Naive thymus-derived CD4-positive, alpha-beta T cell (primary cell): ENCODE data around the gene TAS2R40. TPM values are rescaled to one million over a fixed set of nuclear protein-coding genes. Genes with fewer than 3 reads are reported as not detected.

Experiments used
- ATAC-seq: fragments of 150-1000 bp; cut with Tn5 transposase; 2 replicates; pipeline ENCODE4 v1.10.0; 2021; ENCODE audit warnings: mild to moderate bottlenecking, moderate library complexity
- CTCF ChIA-PET: fragments of 350-600 bp; sonication (Branson Sonifier 250); formaldehyde crosslinking; loops from one replicate; lab custom pipeline; 2021; ENCODE audit warnings: antibody characterized with exemption; lab: Charles Lee
- POLR2A ChIA-PET: fragments of 350-600 bp; sonication (Branson Sonifier 250); formaldehyde crosslinking; loops from one replicate; lab custom pipeline; 2021; ENCODE audit warnings: antibody characterized with exemption, inconsistent platforms; lab: Charles Lee
- DNase-seq, 9 donors: peaks; one replicate each; pipeline versions ENCODE4 v3.0.0 to v3.0.0-alpha.2; 2020 to 2022; ENCODE audit warnings: mixed read lengths in 1 of 9
- H3K27ac ChIP-seq: one replicate; pipeline ENCODE4 v1.7.0; 2013; ENCODE audit warnings: mild to moderate bottlenecking, low read depth, low read length, moderate library complexity
- H3K27me3 ChIP-seq, 2 donors: one replicate each; pipeline ENCODE4 v1.7.0; 2013; ENCODE audit warnings: low read length in 2 of 2, mild to moderate bottlenecking in 2 of 2, moderate library complexity in 2 of 2; ENCODE audit not compliant: control insufficient read depth in 2 of 2, insufficient read depth in 2 of 2
- H3K36me3 ChIP-seq, 3 experiments: 1 replicate in 2 of 3; 2 replicates in 1 of 3; pipeline ENCODE4 v1.7.0; 2013; ENCODE audit warnings: low read length in 3 of 3, mild to moderate bottlenecking in 3 of 3, moderate library complexity in 1 of 3; ENCODE audit not compliant: insufficient read depth in 3 of 3, control insufficient read depth in 2 of 3
- H3K4me1 ChIP-seq, 2 donors: one replicate each; pipeline ENCODE4 v1.7.0; 2013; ENCODE audit warnings: low read length in 2 of 2, mild to moderate bottlenecking in 2 of 2, moderate library complexity in 1 of 2; ENCODE audit not compliant: control insufficient read depth in 2 of 2, insufficient read depth in 2 of 2
- H3K4me3 ChIP-seq: 2 replicates; pipeline ENCODE4 v1.7.0; 2013; ENCODE audit warnings: mild to moderate bottlenecking, low read length
- H3K9me3 ChIP-seq, 3 experiments: 1 replicate in 2 of 3; 2 replicates in 1 of 3; pipeline ENCODE4 v1.7.0; 2013; ENCODE audit warnings: low read length in 3 of 3; ENCODE audit not compliant: control insufficient read depth in 2 of 3
- H3K27ac Mint-ChIP-seq, 9 donors: one replicate each; pipeline ENCODE4 v1.8.0; 2020 to 2022; ENCODE audit warnings: mixed read lengths in 9 of 9, mild to moderate bottlenecking in 8 of 9, moderate library complexity in 5 of 9, inconsistent platforms in 2 of 9
- H3K27me3 Mint-ChIP-seq, 5 donors: one replicate each; pipeline ENCODE4 v1.8.0; 2021 to 2022; ENCODE audit warnings: mixed read lengths in 5 of 5, mild to moderate bottlenecking in 1 of 5
- H3K36me3 Mint-ChIP-seq, 5 donors: one replicate each; pipeline ENCODE4 v1.8.0; 2020 to 2022; ENCODE audit warnings: mixed read lengths in 5 of 5, mild to moderate bottlenecking in 3 of 5, inconsistent platforms in 1 of 5
- H3K4me1 Mint-ChIP-seq, 7 donors: one replicate each; pipeline ENCODE4 v1.8.0; 2020 to 2022; ENCODE audit warnings: mixed read lengths in 7 of 7, mild to moderate bottlenecking in 3 of 7, inconsistent platforms in 1 of 7
- H3K4me3 Mint-ChIP-seq, 10 donors: one replicate each; pipeline ENCODE4 v1.8.0; 2020 to 2022; ENCODE audit warnings: mild to moderate bottlenecking in 10 of 10, mixed read lengths in 10 of 10, moderate library complexity in 6 of 10, inconsistent platforms in 2 of 10
- H3K9me3 Mint-ChIP-seq, 11 donors: one replicate each; pipeline ENCODE4 v1.8.0; 2020 to 2022; ENCODE audit warnings: mixed read lengths in 11 of 11, mild to moderate bottlenecking in 4 of 11, inconsistent platforms in 1 of 11, moderate library complexity in 1 of 11
- intact Hi-C, 2 donors: fragments of 100-400 bp; cut with micrococcal nuclease; formaldehyde crosslinking; loops; one replicate each; pipeline ENCODE4 v1.15.1; 2023
- polyA plus RNA-seq, 2 donors: library from polyadenylated mRNA; unstranded; fragments of 300-500 nt; fragmentation: Illumina TruSeq; gene quantifications; one replicate each; pipeline ENCODE4 v1.2.3, GENCODE V29; 2021
- total RNA-seq, 6 experiments: library from RNA in 5 of 6; stranded (reverse) in 5 of 6; gene quantifications; 1 replicate in 5 of 6; 2 replicates in 1 of 6; pipeline ENCODE4 v1.2.3 and lab custom pipeline; 2021 to 2026

The TAS2R40 gene
- total and polyA plus RNA-seq, 7 experiments from 2014 or later = not detected

GRCh38 chr7:143229054-143229790, 7.4 kb downstream of the TAS2R40 start:
- intact Hi-C loops = no loop called here
- H3K27ac ChIP-seq = no peak overlapping the region
- Mint-ChIP-seq H3K4me1 (peaks cover 0 to 2% (median 0%) of the 10 kb centered on the region in 7 donors), H3K27ac (no peak overlapping the region), H3K27me3 (peaks cover 0 to 38% (median 0%) of the 10 kb centered on the region in 5 donors), H3K9me3 (no peaks in the 10 kb centered on the region), H3K4me3 (no peak overlapping the region), H3K36me3 (no peaks in the 10 kb centered on the region)
- no peaks in the 10 kb centered on the region for H3K9me3 ChIP-seq
- H3K4me3 ChIP-seq = no peak overlapping the region
- no peaks in the 10 kb centered on the region for H3K4me1 ChIP-seq
- DNase-seq (no peak), ATAC-seq (no peak)
- ChIA-PET CTCF (interaction anchor here (0.6 kb wide), 1 partner anchor 11 kb away, joined by 3 read pairs; no protein-coding TSS in a partner anchor), POLR2A (no interaction called here)
- H3K36me3 ChIP-seq = no peaks in the 10 kb centered on the region
- peaks cover 0 to 5% of the 10 kb centered on the region in 2 donors for H3K27me3 ChIP-seq

- no peak overlapping the region for H3K27ac Mint-ChIP-seq
- Histone ChIP-seq H3K4me3 (no peak overlapping the region), H3K9me3 (no peaks in the 10 kb centered on the region), H3K27me3 (peaks cover 0 to 5% of the 10 kb centered on the region in 2 donors), H3K27ac (no peak overlapping the region), H3K36me3 (no peaks in the 10 kb centered on the region), H3K4me1 (no peaks in the 10 kb centered on the region)
- POLR2A ChIA-PET = no interaction called here
- intact Hi-C loops = no loop called here
- peaks cover 0 to 8% (median 0%) of the 10 kb centered on the region in 5 donors for H3K36me3 Mint-ChIP-seq
- H3K9me3 Mint-ChIP-seq = peaks cover 0 to 9% (median 2%) of the 10 kb centered on the region in 11 donors
- H3K4me1 Mint-ChIP-seq = peaks cover 0 to 2% (median 0%) of the 10 kb centered on the region in 7 donors
- peaks cover 5 to 44% (median 7%) of the 10 kb centered on the region in 5 donors for H3K27me3 Mint-ChIP-seq
- DNase-seq = no peak
- no peak for ATAC-seq
- CTCF ChIA-PET = interaction anchor here (0.6 kb wide), 1 partner anchor 9 kb away, joined by 3 read pairs; the partner anchor contains the start of gene TAS2R40
- H3K4me3 Mint-ChIP-seq = no peak overlapping the region
Measured at GRCh38 chr7:143230602-143231457, 9.0 kb downstream of the TAS2R40 start.

GRCh38 chr7:143233816-143234532, 12.1 kb downstream of the TAS2R40 start:
- DNase-seq (no peak), ATAC-seq (no peak)
- POLR2A ChIA-PET = no interaction called here
- Mint-ChIP-seq H3K27ac (no peak overlapping the region), H3K4me1 (peaks cover 0 to 3% (median 0%) of the 10 kb centered on the region in 7 donors), H3K9me3 (peaks cover 0 to 27% (median 18%) of the 10 kb centered on the region in 11 donors), H3K4me3 (no peak overlapping the region), H3K36me3 (peaks cover 6 to 23% (median 14%) of the 10 kb centered on the region in 5 donors), H3K27me3 (peaks cover 5 to 44% (median 20%) of the 10 kb centered on the region in 5 donors)
- CTCF ChIA-PET = no interaction called here
- peaks cover 0 to 5% (median 4%) of the 10 kb centered on the region in 3 experiments for H3K9me3 ChIP-seq
- no peaks in the 10 kb centered on the region for H3K4me1 ChIP-seq
- H3K36me3 ChIP-seq = no peaks in the 10 kb centered on the region
- H3K27ac ChIP-seq = no peak overlapping the region
- no peak overlapping the region for H3K4me3 ChIP-seq
- intact Hi-C loops = no loop called here
- H3K27me3 ChIP-seq = peaks cover 0 to 5% of the 10 kb centered on the region in 2 donors

- intact Hi-C loops = no loop called here
Measured at GRCh38 chr7:143234533-143234875, 12.7 kb downstream of the TAS2R40 start.

GRCh38 chr7:143235561-143235960, 13.7 kb downstream of the TAS2R40 start:
- Histone ChIP-seq H3K36me3 (no peaks in the 10 kb centered on the region), H3K4me1 (no peaks in the 10 kb centered on the region), H3K27ac (no peak overlapping the region), H3K9me3 (peaks cover 0 to 5% (median 4%) of the 10 kb centered on the region in 3 experiments), H3K4me3 (no peak overlapping the region), H3K27me3 (no peaks in the 10 kb centered on the region)
- Mint-ChIP-seq H3K27ac (no peak overlapping the region), H3K9me3 (peaks cover 0 to 27% (median 18%) of the 10 kb centered on the region in 11 donors), H3K36me3 (peaks cover 6 to 25% (median 14%) of the 10 kb centered on the region in 5 donors), H3K4me1 (peaks cover 0 to 13% (median under 1%) of the 10 kb centered on the region in 7 donors), H3K27me3 (peaks cover 5 to 44% (median 20%) of the 10 kb centered on the region in 5 donors), H3K4me3 (no peak overlapping the region)
- ATAC-seq = no peak
- ChIA-PET POLR2A (no interaction called here), CTCF (interaction anchor here (0.9 to 2.4 kb wide), 2 partner anchors 64 to 87 kb away, joined by 3 to 7 read pairs; no protein-coding TSS in a partner anchor)
- intact Hi-C loops = no loop called here
- DNase-seq = no peak

More at GRCh38 chr7:143234533-143234875, 12.7 kb downstream of the TAS2R40 start:
- no peak overlapping the region for H3K4me3 Mint-ChIP-seq
- ChIA-PET POLR2A (no interaction called here), CTCF (no interaction called here)
- Histone ChIP-seq H3K27me3 (peaks cover 0 to 5% of the 10 kb centered on the region in 2 donors), H3K36me3 (no peaks in the 10 kb centered on the region), H3K4me3 (no peak overlapping the region), H3K4me1 (no peaks in the 10 kb centered on the region), H3K9me3 (peaks cover 0 to 5% (median 4%) of the 10 kb centered on the region in 3 experiments), H3K27ac (no peak overlapping the region)
- no peak overlapping the region for H3K27ac Mint-ChIP-seq
- peaks cover 5 to 44% (median 20%) of the 10 kb centered on the region in 5 donors for H3K27me3 Mint-ChIP-seq
- peaks cover 0 to 7% (median 0%) of the 10 kb centered on the region in 7 donors for H3K4me1 Mint-ChIP-seq
- DNase-seq = no peak
- H3K36me3 Mint-ChIP-seq = peaks cover 6 to 25% (median 14%) of the 10 kb centered on the region in 5 donors
- H3K9me3 Mint-ChIP-seq = peaks cover 0 to 27% (median 18%) of the 10 kb centered on the region in 11 donors
- ATAC-seq = no peak
